HEK293T (cell line): ENCODE results near the gene LYSMD3.

Experiments
- BHLHE40 ChIP-seq: fragments of 450-650 bp; IDR thresholded peaks from 2 replicates; pipeline ENCODE4 v1.6.1; 2016; ENCODE audit warnings: mild to moderate bottlenecking, moderate library complexity, borderline replicate concordance
- FOXA1 ChIP-seq: fragments of 450-650 bp; IDR thresholded peaks from 2 replicates; pipeline ENCODE4 v1.6.1; 2016; ENCODE audit warnings: mild to moderate bottlenecking
- FOXM1 ChIP-seq: fragments of 450-650 bp; IDR thresholded peaks from 2 replicates; pipeline ENCODE4 v1.6.1; 2017; ENCODE audit warnings: mild to moderate bottlenecking, borderline replicate concordance
- SP1 ChIP-seq: fragments of 450-650 bp; IDR thresholded peaks from 2 replicates; pipeline ENCODE4 v1.6.1; 2017
- TF ChIP-seq, protein P1 (sequence below): fragments of 450-650 bp; IDR thresholded peaks from 2 replicates; pipeline ENCODE4 v1.6.1; 2016

DNA sequence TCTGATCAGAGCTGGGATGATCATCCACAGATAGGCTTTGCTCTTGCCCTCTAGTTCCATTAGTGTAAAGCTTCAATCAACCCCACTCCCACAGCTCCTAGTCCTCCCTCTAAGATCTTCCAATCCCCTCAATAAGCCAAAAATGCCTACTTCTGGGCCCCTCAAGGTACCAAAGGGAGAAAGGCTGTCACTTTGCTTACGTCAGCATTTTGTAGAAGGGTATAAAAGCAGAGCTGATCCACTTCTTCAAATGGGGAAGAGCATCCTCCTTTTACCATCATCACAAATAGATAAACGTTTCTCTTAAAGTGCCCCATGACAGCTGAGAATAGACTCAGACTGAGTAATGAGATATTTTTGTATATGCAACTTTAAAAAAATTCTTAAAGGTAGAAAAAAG lies 16.1 kb upstream of the LYSMD3 start:
- TF ChIP-seq, protein P1, sequence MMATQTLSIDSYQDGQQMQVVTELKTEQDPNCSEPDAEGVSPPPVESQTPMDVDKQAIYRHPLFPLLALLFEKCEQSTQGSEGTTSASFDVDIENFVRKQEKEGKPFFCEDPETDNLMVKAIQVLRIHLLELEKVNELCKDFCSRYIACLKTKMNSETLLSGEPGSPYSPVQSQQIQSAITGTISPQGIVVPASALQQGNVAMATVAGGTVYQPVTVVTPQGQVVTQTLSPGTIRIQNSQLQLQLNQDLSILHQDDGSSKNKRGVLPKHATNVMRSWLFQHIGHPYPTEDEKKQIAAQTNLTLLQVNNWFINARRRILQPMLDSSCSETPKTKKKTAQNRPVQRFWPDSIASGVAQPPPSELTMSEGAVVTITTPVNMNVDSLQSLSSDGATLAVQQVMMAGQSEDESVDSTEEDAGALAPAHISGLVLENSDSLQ = no peak
- no peak for TF ChIP-seq BHLHE40
- no peak for TF ChIP-seq SP1
- no peak for TF ChIP-seq FOXA1
- no peak for TF ChIP-seq FOXM1
